ENCODE measurements around the gene ZSCAN12. TPM values are rescaled to one million over a fixed set of nuclear protein-coding genes. Genes with fewer than 3 reads are reported as not detected.

The ZSCAN12 gene
- total RNA-seq, 2 donors from 2014 or later, result 10.5 to 12.8 TPM

DNA sequence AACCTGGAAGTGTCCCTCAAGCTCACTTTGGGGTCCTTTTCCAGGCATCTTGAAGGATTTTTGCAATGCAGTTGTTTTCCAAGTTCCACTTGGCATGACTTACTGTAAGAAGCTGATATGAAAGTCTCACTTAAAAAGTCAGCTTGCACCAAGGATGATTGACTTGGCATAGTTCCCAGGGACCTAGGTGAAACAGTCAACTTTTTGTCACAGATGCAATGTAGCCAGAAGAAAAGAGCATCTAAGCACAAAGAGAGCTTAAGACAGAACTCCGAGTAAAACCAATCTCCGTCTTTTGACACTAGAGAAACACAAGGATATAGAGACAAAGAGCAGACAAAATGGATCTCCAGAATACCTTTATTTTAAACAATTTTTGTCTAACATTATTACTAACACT lies 2.6 kb upstream of the ZSCAN12 start:
- no peak overlapping the region for H3K27ac ChIP-seq (ENCODE audit: low read depth, low read length)
- peaks cover 13% of the 10 kb centered on the region for H3K27me3 ChIP-seq (ENCODE audit: control insufficient read depth, insufficient read depth, low read length, poor library complexity, severe bottlenecking)
- H3K4me1 ChIP-seq (ENCODE audit: control insufficient read depth, insufficient read depth, low read length), result no peaks in the 10 kb centered on the region
- Mint-ChIP-seq H3K4me3 (no peak overlapping the region), H3K27me3 (ENCODE audit: insufficient read depth) (peaks cover 28% of the 10 kb centered on the region), H3K9me3 (no peaks in the 10 kb centered on the region), H3K36me3 (ENCODE audit: low read depth) (peaks cover 12% of the 10 kb centered on the region), H3K27ac (no peak overlapping the region), H3K4me1 (peaks cover 14% of the 10 kb centered on the region)
- DNase-seq, result no peak
- TF ChIP-seq, protein P1, sequence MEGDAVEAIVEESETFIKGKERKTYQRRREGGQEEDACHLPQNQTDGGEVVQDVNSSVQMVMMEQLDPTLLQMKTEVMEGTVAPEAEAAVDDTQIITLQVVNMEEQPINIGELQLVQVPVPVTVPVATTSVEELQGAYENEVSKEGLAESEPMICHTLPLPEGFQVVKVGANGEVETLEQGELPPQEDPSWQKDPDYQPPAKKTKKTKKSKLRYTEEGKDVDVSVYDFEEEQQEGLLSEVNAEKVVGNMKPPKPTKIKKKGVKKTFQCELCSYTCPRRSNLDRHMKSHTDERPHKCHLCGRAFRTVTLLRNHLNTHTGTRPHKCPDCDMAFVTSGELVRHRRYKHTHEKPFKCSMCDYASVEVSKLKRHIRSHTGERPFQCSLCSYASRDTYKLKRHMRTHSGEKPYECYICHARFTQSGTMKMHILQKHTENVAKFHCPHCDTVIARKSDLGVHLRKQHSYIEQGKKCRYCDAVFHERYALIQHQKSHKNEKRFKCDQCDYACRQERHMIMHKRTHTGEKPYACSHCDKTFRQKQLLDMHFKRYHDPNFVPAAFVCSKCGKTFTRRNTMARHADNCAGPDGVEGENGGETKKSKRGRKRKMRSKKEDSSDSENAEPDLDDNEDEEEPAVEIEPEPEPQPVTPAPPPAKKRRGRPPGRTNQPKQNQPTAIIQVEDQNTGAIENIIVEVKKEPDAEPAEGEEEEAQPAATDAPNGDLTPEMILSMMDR (conservative IDR thresholded peaks at IDR 0.05), result no peak
- no peak overlapping the region for H3K9ac ChIP-seq (ENCODE audit: extremely low read depth, low read length, poor library complexity, severe bottlenecking)
- H3K36me3 ChIP-seq (ENCODE audit: control insufficient read depth, insufficient read depth, low read length), result peaks cover 11% of the 10 kb centered on the region
- H3K9me3 ChIP-seq (ENCODE audit: control insufficient read depth, low read length), result no peaks in the 10 kb centered on the region
- WGBS, 2 experiments (ENCODE audit: insufficient coverage in 1 of 2, insufficient read length in 1 of 2), result 57 to 58% methylated on average over 2 of the region's 2 CpGs
- H3K4me3 ChIP-seq (ENCODE audit: low read length), result no peak overlapping the region

DNA sequence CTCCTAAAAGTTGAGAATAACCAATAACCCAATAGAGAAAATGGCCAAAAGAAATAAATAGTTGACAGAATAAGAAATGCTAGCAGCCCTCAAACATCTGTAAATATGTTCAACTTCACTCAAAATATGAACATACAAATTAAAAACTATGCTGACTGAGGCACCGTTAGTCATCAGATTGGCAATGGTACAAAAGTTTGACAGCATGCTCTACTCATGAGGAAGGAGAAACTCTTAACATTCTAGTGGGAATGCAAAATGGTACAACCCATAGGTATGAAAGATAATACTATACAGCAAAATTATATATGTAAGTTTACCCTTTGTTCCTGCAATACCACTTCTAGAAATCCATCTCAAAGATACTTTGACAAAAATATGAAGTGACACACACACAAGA lies 1.6 kb upstream of the ZSCAN12 start:
- no peak overlapping the region for H3K4me3 ChIP-seq (ENCODE audit: low read length)
- peaks cover 19% of the 10 kb centered on the region for H3K4me1 Mint-ChIP-seq
- no peak overlapping the region for H3K27ac ChIP-seq (ENCODE audit: low read depth, low read length)
- no peak overlapping the region for H3K4me3 Mint-ChIP-seq
- no peak overlapping the region for H3K9ac ChIP-seq (ENCODE audit: extremely low read depth, low read length, poor library complexity, severe bottlenecking)
- TF ChIP-seq, protein P1 (conservative IDR thresholded peaks at IDR 0.05), result no peak
- peaks cover 13% of the 10 kb centered on the region for H3K27me3 ChIP-seq (ENCODE audit: control insufficient read depth, insufficient read depth, low read length, poor library complexity, severe bottlenecking)
- WGBS, 2 experiments (ENCODE audit: insufficient coverage in 1 of 2, insufficient read length in 1 of 2), result 91 to 100% methylated on average over 1 of the region's 1 CpG
- no peaks in the 10 kb centered on the region for H3K9me3 Mint-ChIP-seq
- H3K9me3 ChIP-seq (ENCODE audit: control insufficient read depth, low read length), result no peaks in the 10 kb centered on the region
- H3K27ac Mint-ChIP-seq, result no peak overlapping the region
- DNase-seq, result no peak
- peaks cover 21% of the 10 kb centered on the region for H3K36me3 ChIP-seq (ENCODE audit: control insufficient read depth, insufficient read depth, low read length)
- peaks cover 21% of the 10 kb centered on the region for H3K36me3 Mint-ChIP-seq (ENCODE audit: low read depth)
- peaks cover 28% of the 10 kb centered on the region for H3K27me3 Mint-ChIP-seq (ENCODE audit: insufficient read depth)
- H3K4me1 ChIP-seq (ENCODE audit: control insufficient read depth, insufficient read depth, low read length), result no peaks in the 10 kb centered on the region

GRCh38 chr6:28400122-28400451 lies 540 bp upstream of the ZSCAN12 start:
- Histone ChIP-seq H3K9me3 (ENCODE audit: control insufficient read depth, low read length) (no peaks in the 10 kb centered on the region), H3K4me3 (ENCODE audit: low read length) (peak overlapping the region; percentile 82), H3K27me3 (ENCODE audit: control insufficient read depth, insufficient read depth, low read length, poor library complexity, severe bottlenecking) (peaks cover 13% of the 10 kb centered on the region), H3K36me3 (ENCODE audit: control insufficient read depth, insufficient read depth, low read length) (peaks cover 32% of the 10 kb centered on the region), H3K9ac (ENCODE audit: extremely low read depth, low read length, poor library complexity, severe bottlenecking) (peak overlapping the region; percentile 73), H3K4me1 (ENCODE audit: control insufficient read depth, insufficient read depth, low read length) (no peaks in the 10 kb centered on the region), H3K27ac (ENCODE audit: low read depth, low read length) (no peak overlapping the region)
- TF ChIP-seq, protein P1 (conservative IDR thresholded peaks at IDR 0.05), result no peak
- H3K9me3 Mint-ChIP-seq, result no peaks in the 10 kb centered on the region
- no peak for DNase-seq
- peak overlapping the region; percentile 96 for H3K27ac Mint-ChIP-seq
- peaks cover 31% of the 10 kb centered on the region for H3K36me3 Mint-ChIP-seq (ENCODE audit: low read depth)
- WGBS, 2 experiments (ENCODE audit: insufficient coverage in 1 of 2, insufficient read length in 1 of 2), result 24% methylated on average over 6 of the region's 8 CpGs; no CpG with 5 or more reads in 1 of the 2 experiments
- peaks cover 27% of the 10 kb centered on the region for H3K4me1 Mint-ChIP-seq
- H3K27me3 Mint-ChIP-seq (ENCODE audit: insufficient read depth), result peaks cover 28% of the 10 kb centered on the region
- peak overlapping the region; percentile 94 for H3K4me3 Mint-ChIP-seq

Data from endodermal cell (in vitro differentiated cells).